GM21619 (cell line): ENCODE data around the gene HSPA12A.

Experiments
- ATAC-seq: cut with Tn5 transposase; IDR thresholded peaks from one replicate; pipeline ENCODE4 v1.9.1; 2021; ENCODE audit not compliant: unreplicated experiment

HSPA12A gene

DNA sequence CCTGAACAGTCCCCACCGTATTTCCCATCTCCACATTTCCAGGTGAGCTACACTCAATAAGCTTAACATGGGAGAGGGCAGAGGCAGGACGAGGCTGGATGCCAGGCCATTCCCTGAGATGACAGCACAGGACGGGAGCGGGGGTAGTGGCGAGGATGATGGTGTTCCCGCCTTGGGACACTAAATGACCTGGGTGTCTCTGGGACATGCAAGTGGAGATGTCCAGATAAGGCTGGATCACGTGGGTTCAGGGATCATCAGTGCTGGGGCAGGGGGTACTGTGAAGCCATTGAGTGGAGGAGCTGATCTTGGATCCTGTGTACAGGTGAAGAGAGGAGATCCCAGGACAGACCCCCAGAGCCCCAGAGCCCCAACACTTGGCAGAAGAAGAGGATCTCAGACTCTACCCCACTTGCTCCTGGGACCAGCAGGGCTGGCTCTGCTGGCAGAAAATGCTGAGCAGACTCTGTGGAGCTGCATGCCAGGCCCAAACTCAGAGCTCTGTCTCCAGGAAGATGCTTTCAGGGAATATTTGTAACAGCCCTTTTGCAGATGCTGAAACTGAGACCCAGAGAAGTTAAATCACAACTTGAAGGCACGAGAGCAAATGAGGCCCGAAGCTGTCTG lies 29.7 kb upstream of the HSPA12A start:
- no peak for ATAC-seq

DNA sequence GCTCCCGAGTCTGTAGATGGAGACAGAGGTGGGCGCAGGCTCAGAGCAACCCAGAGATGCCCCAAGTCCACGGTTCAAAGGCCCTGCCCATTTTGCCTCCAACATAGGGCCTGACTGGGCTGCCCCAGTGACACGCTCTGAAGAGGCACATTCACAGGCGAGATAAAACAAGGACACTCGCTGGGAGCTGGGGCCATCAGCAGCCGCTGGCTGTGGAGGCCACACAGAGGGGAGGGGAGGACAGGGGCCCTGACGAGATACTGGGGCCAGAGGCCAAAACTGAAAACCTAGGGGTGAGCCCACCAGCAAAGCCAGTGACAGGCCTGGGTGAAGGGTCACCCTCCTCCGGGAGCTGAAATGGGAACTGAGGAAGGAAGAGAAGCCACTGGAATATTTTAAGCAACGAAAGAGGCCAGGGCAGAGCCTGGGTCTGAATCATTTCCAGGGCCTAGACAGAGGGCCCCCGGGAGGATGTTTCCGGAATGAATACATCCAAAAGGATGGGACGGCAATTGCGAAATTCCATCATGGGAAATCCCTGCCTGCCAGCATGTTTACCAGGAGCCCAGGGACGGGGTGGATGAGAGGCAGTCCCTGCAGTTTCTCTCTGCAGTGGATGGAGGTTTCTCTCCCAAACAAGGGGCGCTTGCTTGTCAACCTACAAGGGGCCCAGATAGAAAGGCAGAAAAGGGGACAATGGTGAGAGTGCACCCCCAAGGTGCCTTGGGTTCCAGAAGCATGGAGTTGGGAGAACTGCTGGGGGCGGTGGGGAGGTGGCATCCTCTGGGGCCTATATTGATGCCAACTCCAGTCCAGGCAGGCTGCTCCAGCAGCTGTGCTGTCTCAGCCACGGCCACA lies 29.0 kb upstream of the HSPA12A start:
- ATAC-seq: no peak

DNA sequence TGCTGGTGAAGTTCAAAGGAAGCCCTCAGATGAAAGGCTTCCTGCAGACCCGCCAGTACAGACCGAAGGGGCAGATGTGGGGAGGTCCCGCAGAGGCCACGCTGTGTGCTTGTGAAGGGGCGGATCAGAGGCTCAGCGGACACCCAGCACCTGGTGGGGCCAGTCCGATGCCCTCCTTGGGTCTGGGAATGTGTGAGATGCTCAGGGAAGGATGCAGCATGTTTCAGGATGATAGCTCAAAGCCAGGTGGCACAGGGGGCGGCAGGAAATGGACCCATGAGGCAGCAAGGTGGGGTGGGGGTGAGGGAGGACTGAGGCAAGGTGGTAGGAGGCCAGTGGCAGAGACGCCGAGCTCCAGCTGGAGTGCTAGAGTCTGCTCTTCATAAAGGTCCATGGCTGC lies 27.9 kb upstream of the HSPA12A start:
- no peak for ATAC-seq

DNA sequence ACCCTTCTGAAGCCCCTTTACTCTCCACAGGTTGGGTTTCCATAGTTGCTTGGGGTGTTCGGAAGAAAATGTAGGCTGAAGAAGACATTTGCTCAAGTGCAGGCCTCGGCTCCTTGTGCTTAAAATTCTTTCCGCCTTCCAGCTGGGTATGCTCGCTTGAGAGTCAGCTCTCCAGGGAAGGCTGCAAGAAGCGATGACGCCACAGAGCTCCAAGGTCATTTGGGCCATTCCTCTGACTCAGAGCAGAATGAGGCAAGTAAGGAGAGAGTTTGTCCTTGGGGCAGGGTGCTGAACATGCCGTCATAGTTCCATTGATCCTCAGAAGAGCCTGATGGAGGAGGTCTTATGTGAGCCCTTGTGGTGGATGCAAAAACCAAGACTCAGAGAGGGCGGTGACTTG lies 27.4 kb upstream of the HSPA12A start:
- ATAC-seq: no peak

DNA sequence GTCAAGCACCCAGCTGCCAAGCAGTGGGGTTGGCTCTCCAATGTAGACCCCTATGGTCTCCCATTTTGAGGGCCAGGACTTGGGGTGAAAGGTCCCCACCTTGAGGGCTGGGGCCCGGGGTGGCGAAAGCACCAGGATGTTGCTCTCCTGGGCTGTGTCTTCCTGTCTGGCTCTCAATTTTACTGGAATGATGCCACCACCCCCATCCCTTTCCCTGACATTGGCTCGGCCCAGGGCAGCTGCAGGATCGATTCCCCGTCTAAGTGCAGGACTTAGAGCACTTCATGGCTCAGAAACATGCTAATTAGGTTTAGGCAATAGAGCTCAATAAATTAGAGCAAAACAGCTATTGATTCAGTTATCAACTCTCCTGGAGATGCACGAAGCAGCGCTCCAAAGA lies 27.0 kb upstream of the HSPA12A start:
- no peak for ATAC-seq

DNA sequence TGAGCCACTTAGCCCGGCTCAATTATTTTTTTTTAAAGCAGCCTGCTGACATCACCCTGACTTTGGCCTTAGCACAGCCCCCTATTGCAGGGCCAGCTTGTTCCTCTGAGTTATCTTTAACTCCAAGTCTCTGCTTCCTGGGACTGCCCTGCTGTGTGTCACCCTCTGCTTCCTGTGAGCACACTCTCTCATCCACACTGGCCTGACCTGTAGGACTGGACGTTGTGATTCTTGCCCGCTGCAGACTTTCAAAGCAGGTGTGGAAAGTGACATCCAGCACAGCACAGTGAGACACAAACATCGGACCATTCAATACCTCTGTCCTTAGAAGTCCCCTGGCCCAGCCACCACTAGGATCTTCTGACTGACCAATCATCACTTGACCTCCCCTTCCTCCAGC lies 26.4 kb upstream of the HSPA12A start:
- no peak for ATAC-seq

DNA sequence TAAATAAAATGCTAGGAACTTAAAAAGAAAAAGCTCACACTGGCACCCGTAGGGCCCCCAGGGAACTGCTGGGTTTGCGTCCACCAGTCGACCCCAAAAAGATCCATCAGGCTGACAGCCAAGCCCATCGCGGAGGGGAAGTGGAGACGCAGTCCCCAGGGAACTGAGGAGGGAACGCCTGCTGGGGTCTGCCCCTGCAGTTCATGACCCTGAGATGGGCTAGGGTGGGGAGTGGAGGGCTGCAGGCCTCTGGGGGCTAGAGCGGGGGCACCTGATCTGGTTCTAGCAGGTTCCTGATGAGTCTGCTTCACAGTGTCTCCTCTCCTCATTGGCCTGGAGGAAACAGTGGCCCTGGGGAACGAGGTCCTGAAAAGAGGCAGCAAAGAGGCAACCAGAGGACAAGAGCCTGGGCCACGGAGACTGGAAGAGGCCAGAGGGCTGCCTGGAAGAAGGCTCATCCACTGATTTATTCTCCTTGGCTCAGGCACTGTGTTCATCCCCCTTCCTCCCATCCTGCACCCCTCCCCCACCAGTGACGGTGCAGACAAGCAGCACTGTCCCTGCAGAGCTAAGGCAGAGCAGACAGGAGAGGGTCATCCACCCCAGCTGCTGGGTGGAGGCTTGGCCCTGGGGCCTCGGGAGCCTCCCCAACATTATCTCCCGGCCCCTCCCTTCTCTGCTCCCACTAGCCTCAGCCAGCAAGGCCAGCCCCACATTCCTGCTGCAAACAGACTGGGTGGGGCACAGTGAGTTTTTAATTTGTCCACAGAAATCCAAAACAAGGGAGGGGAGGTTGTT lies 24.7 kb upstream of the HSPA12A start:
- no peak for ATAC-seq

DNA sequence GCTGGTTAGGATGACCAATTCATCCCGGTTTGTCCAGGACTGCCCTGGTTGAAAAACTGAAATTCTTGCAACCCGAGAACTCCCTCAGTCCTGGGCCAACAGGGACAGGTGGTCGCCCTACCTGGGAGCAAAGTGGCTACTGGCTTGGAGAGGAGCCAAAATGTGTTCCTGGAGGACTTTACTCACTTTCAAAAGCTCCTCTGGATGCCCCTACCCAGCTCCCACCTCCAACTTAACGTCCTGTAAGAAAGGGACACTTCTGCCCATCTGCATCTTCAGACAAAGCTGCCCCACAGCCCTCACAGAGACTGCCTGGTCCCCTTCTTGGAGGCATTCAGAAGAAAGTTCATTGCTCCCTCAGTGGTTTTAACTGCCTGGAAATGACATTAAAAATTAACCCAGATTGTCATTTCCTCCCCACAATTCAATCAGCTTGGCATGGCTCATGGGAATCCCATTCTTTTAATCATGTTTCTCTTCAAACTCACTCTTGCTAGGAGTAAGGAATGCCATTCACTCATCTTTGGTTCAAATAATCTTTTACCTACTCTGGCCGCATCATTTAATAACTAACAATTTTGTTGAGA lies 24.0 kb upstream of the HSPA12A start:
- ATAC-seq: no peak

DNA sequence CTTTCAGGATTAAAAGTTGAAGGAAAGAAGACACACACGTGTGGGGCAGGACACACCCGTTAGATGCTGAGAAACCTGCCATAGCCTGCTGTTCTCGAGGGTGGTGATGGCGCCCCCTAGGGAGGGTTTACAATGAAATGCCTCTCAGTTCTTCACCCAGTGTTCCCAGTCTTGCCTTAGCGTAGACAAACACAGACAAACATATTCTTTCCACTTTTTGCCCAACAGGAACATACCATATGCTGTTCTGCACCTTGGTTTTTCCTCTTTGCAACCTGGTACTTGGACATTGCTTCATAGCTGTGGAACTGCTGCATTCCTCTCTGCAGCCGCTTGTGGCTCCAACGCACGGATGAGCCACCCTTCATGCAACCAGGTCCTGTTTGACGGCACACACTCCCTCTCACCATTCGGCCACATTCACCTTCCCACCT lies 23.3 kb upstream of the HSPA12A start:
- ATAC-seq: no peak

DNA sequence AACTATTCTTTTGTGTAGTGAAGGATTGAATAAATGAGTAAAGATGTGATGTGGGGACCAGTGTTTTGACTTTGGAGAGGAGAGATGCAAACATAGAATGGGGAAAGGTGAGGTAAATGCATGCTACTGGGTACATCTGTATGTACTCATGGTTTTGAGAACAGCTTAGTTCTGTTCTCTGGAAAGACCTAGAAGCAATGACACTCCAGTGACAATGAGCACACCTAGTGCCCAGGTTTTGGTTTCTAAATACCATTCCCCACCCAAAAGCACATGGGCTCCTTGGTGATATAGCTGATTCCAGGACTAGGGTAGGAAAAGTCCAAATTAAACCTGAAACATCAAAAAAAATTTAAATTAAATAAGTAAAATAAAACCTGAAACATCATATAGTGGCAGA lies 22.6 kb upstream of the HSPA12A start:
- ATAC-seq: no peak

DNA sequence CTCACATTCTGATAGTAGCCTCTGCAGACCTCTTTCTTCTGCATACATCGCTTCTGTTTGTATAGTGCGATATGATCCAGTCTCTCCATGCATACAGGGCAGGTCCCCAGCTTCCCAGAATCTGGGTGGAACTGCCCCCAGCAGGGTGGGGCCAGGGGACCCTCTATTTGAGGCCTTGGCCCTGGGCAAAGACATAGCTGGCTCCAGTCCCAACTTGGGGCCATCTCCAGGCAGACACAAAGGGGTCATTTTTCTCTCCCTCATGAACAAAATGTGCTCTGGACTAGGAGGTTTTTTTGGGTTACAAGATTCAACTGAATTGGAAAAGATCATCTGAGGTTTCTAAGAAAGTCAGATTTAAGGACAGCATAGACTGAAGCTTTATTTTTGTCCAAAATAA lies 21.1 kb upstream of the HSPA12A start:
- no peak for ATAC-seq

DNA sequence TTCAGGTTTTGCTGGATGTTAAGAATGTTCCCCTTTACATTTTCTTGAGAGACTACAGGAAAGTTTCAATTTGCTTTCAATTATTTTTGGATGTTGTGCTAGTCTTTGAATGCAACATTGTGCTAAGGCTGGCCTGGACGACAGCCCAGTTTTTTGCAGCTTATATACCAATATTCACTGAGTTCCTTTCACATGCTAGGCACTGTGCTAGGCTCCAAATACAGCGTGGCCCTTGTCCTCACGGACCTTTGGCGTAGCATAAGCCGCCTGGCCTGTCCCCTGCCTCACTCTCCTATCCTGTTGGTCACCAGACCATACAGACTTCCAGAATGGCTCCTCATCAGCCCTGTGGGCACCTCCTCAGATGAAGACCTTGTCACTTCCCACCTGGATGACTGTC lies 19.5 kb upstream of the HSPA12A start:
- ATAC-seq: no peak

DNA sequence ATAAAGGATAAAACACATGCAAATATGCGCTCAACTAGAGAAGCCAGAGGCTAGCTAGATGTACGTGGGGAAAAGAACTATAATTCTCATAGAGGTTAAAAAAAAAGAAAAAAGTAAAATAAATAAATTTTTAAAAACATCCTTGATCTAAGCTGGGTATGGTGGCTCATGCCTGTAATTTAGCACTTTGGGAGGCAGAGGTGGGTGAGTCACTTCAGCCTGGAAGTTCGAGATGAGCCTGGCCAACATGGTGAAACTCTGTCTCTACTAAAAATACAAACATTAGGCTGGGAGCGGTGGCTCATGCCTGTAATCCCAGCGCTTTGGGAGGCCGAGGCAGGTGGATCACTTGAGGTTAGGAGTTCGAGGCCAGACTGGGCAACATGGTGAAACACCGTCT lies 18.6 kb upstream of the HSPA12A start:
- no peak for ATAC-seq

DNA sequence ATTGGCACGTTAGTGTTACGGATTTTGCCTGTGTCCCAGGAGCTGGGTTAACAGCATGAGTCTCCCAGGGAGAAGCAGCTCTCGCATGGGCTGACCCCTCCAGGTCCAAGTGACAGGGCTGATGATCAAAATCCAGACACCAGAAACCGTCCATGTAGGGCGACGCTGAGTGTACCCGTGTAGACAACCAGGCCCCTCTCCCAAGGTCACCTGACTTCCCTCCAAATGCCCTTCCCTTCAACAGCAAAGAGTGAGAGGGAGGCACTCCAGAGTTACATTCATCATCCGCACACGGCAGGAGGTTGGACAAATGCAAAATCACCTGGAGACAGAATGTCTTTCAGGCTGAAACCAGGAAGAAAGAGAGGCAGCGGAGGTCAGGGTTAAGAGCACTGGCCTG lies 14.9 kb upstream of the HSPA12A start:
- ATAC-seq: no peak

DNA sequence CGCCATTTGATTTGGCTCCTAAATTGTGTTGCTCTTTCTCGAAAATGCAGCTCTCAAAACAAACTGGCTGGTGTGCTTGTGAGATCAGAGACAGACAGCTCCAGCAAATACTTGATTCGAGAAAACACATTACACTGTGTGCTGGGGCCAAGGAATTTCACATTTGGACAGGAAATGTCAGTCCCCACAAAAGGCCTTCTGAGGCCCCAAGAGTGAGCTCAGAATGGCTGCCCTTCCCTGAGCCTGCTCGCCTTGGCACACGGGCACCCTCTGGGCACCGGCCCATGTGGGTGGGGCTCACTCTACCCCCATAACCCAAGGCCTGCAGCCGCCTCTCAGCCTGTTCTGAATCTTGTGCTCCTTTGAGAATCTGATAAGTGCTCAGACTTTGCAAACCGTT lies 13.9 kb upstream of the HSPA12A start:
- no peak for ATAC-seq

DNA sequence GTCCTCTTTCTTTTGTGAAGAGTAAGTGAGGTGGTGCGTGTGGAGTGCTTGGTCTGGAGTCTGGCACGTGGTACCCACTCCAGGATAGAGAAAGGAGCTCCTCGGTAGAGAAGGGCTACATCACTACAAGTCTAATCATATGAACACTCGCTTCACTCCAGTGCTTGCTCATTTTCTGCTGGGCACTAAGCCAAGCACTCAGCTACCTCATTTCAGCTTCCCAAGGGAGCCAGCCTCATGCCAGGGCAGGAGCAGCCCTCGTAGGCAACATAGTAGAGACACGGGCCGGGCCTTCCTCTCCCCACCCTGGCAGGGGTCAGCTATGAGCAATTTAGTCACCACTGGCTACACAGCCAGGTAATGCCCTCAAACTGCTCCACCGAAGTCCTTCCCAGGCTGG lies 11.4 kb upstream of the HSPA12A start:
- ATAC-seq: no peak

DNA sequence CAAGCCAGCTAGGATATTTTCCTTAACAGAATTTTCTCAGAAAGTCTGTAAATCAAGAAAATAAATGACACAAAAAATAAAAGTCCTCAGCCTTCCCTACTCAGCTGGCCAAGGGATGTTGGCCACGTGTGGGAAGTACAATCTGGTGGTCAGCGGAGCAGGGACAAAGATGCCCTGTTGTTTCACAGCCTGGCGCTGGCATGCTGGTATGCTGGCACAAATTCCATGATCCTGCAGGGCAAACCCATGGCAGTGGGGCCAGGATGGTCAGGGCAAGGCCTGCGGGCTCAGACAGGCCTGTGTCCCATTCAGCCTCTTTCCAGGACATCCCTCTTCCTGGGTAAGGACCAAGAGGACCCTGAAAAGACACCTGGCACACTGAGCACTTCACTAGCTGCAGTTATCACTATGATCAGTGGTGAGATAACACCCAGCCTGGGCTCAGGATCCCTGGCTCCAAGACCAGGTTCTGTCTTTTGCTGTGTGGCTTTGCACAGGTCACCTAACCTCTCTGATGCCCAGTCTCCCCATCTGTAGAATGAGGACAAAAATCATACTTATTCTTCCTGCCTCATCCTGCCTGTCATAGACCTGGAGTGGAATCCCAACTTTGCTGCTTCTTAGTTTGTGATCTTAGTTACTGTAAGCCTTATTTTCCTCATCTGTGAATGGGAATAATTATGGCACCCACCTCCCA lies 10.8 kb upstream of the HSPA12A start:
- no peak for ATAC-seq

DNA sequence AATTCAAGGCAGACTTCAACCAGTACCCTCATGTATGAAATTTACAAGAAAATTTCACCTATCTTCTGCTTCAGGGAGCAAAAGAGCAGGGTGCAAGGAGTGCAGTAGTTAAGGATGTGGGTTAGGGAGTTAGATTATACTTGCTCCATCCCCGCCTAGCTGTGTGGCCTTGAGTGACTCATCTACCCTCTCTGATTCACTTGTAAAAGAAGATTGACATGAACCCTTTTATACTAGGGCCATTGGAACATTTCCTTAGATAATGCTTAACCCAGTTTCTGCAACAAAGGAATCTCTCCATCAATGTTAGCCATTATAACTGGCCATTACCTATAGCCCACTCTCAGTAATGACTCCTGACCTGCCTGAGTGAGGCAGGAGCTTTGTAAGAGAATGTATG lies 10.2 kb upstream of the HSPA12A start:
- no peak for ATAC-seq

DNA sequence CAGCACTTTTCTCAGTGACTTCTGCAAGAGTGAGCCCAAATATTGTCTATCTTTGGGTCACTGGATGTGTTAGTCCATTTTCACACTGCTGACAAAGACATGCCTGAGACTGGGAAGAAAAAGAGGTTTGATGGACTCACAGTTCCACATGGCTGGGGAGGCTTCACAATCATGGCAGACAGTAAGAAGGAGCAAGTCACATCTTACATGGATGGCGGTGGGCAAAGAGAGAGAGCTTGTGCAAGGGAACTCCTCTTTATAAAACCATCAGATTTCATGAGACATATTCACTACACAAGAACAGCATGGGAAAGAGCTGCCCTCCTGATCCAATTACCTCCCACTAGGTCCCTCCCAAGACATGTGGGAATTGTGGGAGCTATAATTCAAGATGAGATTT lies 6.1 kb upstream of the HSPA12A start:
- no peak for ATAC-seq

DNA sequence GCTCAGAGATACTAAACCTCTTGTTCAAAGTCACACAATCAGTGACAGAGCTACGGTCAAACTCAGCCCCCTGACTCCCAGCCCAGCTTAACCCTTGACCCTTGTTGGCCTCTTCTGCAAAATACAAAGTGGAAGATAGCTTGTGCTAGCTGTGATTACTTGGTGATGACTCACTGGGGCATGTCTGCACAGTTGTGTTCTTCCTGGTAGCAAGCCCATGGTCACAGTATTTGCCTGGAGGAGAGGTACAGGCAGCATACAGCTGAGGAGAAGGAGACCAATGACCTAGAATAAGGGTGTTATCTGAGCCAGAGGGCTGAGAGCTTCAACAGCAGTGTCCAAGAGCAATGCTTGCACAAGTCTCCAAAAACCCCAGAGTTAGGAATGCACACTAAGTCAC lies 5.7 kb upstream of the HSPA12A start:
- no peak for ATAC-seq

DNA sequence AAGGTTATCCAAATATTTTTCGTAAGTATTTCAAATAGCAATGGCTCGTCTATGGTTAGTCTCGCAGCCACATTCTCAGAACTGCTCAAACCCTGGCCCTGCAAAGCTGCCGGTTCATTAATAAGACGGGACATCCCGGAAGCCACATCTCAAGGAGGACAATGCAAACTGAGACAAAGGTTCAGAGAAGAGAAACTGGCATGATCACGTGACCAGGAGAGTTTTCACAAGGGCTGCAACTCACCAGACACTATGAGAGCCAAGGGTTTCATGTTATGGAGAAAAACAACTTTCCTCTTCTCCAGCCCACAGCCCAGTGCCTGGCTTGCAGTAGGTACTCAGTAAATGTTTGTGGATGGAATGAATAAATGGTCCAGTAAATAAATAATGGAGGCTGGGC lies 5.0 kb upstream of the HSPA12A start:
- ATAC-seq: no peak
